Mesenchymal stem cell (in vitro differentiated cells and primary cell): ENCODE results near the gene MRGPRX3.
A peak's percentile ranks its signal among the peaks of the same experiment; 100 is the strongest.
"Not testable (repeated sequence)": the region's sequence is repeated elsewhere in the genome, so short reads cannot be mapped to it uniquely, and the experiment has no call there.

Experiments used
- DNase-seq: peaks from one replicate; pipeline ENCODE4 v3.0.0-alpha.2; 2013
- H2AFZ ChIP-seq: one replicate; pipeline ENCODE4 v1.6.1; 2013; ENCODE audit warnings: low read depth, mild to moderate bottlenecking, control low read depth, inconsistent platforms, low read length, moderate library complexity
- H2AK5ac ChIP-seq: 2 replicates; pipeline ENCODE4 v1.6.1; 2013; ENCODE audit warnings: low read length, moderate library complexity, mild to moderate bottlenecking, inconsistent platforms; ENCODE audit not compliant: severe bottlenecking
- H2BK120ac ChIP-seq: one replicate; pipeline ENCODE4 v1.6.1; 2013; ENCODE audit warnings: low read depth, mild to moderate bottlenecking, inconsistent platforms, low read length, moderate library complexity
- H2BK12ac ChIP-seq, 2 experiments: one replicate each; pipeline ENCODE4 v1.6.1; 2013; ENCODE audit warnings: inconsistent platforms in 2 of 2, low read length in 2 of 2, mild to moderate bottlenecking in 2 of 2, moderate library complexity in 2 of 2, control low read depth in 1 of 2
- H2BK15ac ChIP-seq: one replicate; pipeline ENCODE4 v1.6.1; 2013; ENCODE audit warnings: mild to moderate bottlenecking, low read depth, inconsistent platforms; ENCODE audit not compliant: poor library complexity, severe bottlenecking
- H2BK5ac ChIP-seq: 2 replicates; pipeline ENCODE4 v1.6.1; 2013; ENCODE audit warnings: low read depth, mild to moderate bottlenecking, low read length, control low read depth, inconsistent platforms; ENCODE audit not compliant: poor library complexity, severe bottlenecking
- H3K14ac ChIP-seq, 2 experiments: one replicate each; pipeline ENCODE4 v1.6.1; 2013; ENCODE audit warnings: inconsistent platforms in 2 of 2, low read length in 2 of 2, control low read depth in 1 of 2, mild to moderate bottlenecking in 1 of 2, moderate library complexity in 1 of 2
- H3K18ac ChIP-seq, 2 experiments: one replicate each; pipeline ENCODE4 v1.6.1; 2013; ENCODE audit warnings: inconsistent platforms in 2 of 2, low read length in 2 of 2, control low read depth in 1 of 2, low read depth in 1 of 2, mild to moderate bottlenecking in 1 of 2
- H3K23ac ChIP-seq, 2 experiments: one replicate each; pipeline ENCODE4 v1.6.1; 2013; ENCODE audit warnings: inconsistent platforms in 2 of 2, low read length in 2 of 2, mild to moderate bottlenecking in 2 of 2, moderate library complexity in 2 of 2, control low read depth in 1 of 2
- H3K27ac ChIP-seq: 2 replicates; pipeline ENCODE4 v1.5.1; 2013; ENCODE audit warnings: mild to moderate bottlenecking, moderate library complexity, low read length, control low read depth, inconsistent platforms; ENCODE audit not compliant: poor library complexity, severe bottlenecking
- H3K27me3 ChIP-seq, 2 experiments: 2 replicates each; pipeline versions ENCODE4 v1.6.1 to v1.7.0; 2013; ENCODE audit warnings: low read length in 2 of 2, mild to moderate bottlenecking in 2 of 2, moderate library complexity in 2 of 2, control low read depth in 1 of 2, inconsistent platforms in 1 of 2; ENCODE audit not compliant: control insufficient read depth in 1 of 2, insufficient read depth in 1 of 2
- H3K36me3 ChIP-seq, 2 experiments: 2 replicates each; pipeline versions ENCODE4 v1.6.1 to v1.7.0; 2013; ENCODE audit warnings: low read length in 2 of 2, control low read depth in 1 of 2, inconsistent platforms in 1 of 2, low read depth in 1 of 2, mild to moderate bottlenecking in 1 of 2; ENCODE audit not compliant: insufficient read depth in 2 of 2, control insufficient read depth in 1 of 2
- H3K4ac ChIP-seq, 2 experiments: one replicate each; pipeline ENCODE4 v1.6.1; 2013; ENCODE audit warnings: inconsistent platforms in 2 of 2, low read length in 2 of 2, mild to moderate bottlenecking in 2 of 2, moderate library complexity in 2 of 2, control low read depth in 1 of 2, low read depth in 1 of 2
- H3K4me1 ChIP-seq: 2 replicates; pipeline ENCODE4 v1.6.1; 2013; ENCODE audit warnings: low read depth, low read length, control low read depth; ENCODE audit not compliant: control insufficient read depth, insufficient read depth
- H3K4me2 ChIP-seq: 2 replicates; pipeline ENCODE4 v1.6.1; 2013; ENCODE audit warnings: low read length, mild to moderate bottlenecking, inconsistent platforms; ENCODE audit not compliant: poor library complexity, severe bottlenecking
- H3K4me3 ChIP-seq, 2 experiments: 2 replicates each; pipeline versions ENCODE4 v1.5.1 to v1.7.0; 2013; ENCODE audit warnings: low read length in 2 of 2, mild to moderate bottlenecking in 2 of 2, control low read depth in 1 of 2, low read depth in 1 of 2; ENCODE audit not compliant: insufficient read depth in 1 of 2
- H3K79me1 ChIP-seq: replicated peaks from 2 replicates; pipeline ENCODE4 v1.6.1; 2013; ENCODE audit warnings: mild to moderate bottlenecking, control low read depth, low read length, inconsistent platforms; ENCODE audit not compliant: poor library complexity, severe bottlenecking
- H3K9ac ChIP-seq: 2 replicates; pipeline ENCODE4 v1.7.0; 2013; ENCODE audit warnings: mild to moderate bottlenecking, low read length, moderate library complexity
- H3K9me3 ChIP-seq: 2 replicates; pipeline ENCODE4 v1.7.0; 2013; ENCODE audit warnings: mild to moderate bottlenecking, low read length; ENCODE audit not compliant: control insufficient read depth
- H4K8ac ChIP-seq: one replicate; pipeline ENCODE4 v1.6.1; 2013; ENCODE audit warnings: inconsistent platforms, mild to moderate bottlenecking, low read length, moderate library complexity
- H4K91ac ChIP-seq: one replicate; pipeline ENCODE4 v1.6.1; 2013; ENCODE audit warnings: mild to moderate bottlenecking, low read length, inconsistent platforms
- WGBS: methylation state at CpG from one replicate; pipeline ENCODE4 v1.1.7; 2013; ENCODE audit warnings: mixed read lengths; 5-methylcytosine and 5-hydroxymethylcytosine counted together

MRGPRX3 gene

DNA sequence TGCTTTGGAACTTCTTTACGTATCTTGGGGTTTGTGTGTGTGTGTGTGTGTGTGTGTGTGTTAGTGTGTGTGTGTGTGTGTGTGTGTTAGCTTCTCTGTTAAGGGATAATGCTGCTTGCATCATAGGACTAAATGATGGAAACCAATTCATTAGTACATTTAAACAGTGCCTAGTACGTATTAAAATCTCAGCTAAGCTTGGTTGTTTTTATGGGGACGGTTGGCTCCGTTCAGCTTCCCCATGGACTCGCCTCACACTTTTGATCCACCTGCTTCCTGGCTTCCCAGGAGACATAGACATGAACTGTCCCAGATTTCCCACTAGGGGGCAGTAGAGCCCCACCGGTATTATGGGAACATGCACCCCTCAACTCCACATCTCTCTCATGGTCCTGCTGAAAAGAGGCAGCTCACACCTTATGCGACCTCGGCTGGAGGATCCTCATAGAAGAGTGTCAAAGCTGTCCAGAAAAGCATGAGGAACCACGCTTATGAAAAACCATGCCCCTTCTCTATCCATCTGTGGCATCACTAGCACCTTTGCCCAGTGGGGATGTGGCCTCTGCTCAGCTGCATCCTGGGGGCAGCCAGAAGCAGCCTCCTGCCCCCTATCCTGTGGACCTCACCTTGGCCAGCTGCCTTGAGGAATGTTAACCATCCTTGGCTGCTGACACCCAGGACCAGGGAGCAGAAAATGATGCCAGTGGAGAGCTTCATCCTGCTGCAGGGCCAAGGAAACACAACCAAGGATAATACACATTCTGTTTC lies 16.8 kb upstream of the MRGPRX3 start:
- H2BK120ac ChIP-seq: no peak overlapping the region
- H2AK5ac ChIP-seq: no peak overlapping the region
- no peak overlapping the region for H3K27ac ChIP-seq
- no peak overlapping the region for H3K4me2 ChIP-seq
- no peak overlapping the region for H3K4me3 ChIP-seq
- no peaks in the 10 kb centered on the region for H3K79me1 ChIP-seq
- H3K14ac ChIP-seq: no peak overlapping the region
- H2BK15ac ChIP-seq: no peak overlapping the region
- no peak overlapping the region for H3K23ac ChIP-seq
- H3K27me3 ChIP-seq: peaks cover 35 to 61% of the 10 kb centered on the region in 2 experiments
- H2BK12ac ChIP-seq: no peak overlapping the region
- DNase-seq: peak; percentile 67
- no peaks in the 10 kb centered on the region for H3K9me3 ChIP-seq
- no peaks in the 10 kb centered on the region for H3K36me3 ChIP-seq
- no peak overlapping the region for H2AFZ ChIP-seq
- H4K8ac ChIP-seq: no peak overlapping the region
- H3K18ac ChIP-seq: no peak overlapping the region
- no peaks in the 10 kb centered on the region for H3K4me1 ChIP-seq
- H2BK5ac ChIP-seq: no peak overlapping the region
- H3K9ac ChIP-seq: no peak overlapping the region
- H3K4ac ChIP-seq: no peak overlapping the region
- H4K91ac ChIP-seq: no peak overlapping the region
- 0% methylated on average over 9 of the region's 9 CpGs for WGBS

DNA sequence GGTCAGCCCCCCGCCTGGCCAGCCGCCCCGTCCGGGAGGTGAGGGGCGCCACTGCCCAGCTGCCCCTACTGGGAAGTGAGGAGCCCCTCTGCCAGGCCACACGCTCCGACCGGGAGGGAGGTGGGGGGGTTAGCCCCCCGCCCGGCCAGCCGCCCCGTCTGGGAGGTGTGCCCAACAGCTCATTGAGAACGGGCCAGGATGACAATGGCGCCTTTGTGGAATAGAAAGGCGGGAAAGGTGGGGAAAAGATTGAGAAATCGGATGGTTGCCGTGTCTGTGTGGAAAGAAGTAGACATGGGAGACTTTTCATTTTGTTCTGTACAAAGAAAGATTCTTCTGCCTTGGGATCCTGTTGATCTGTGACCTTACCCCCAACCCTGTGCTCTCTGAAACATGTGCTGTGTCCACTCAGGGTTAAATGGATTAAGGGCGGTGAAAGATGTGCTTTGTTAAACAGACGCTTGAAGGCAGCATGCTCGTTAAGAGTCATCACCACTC lies 11.0 kb upstream of the MRGPRX3 start:
- H3K4me2 ChIP-seq, H2BK120ac ChIP-seq, H3K23ac ChIP-seq, H3K4me3 ChIP-seq, H4K8ac ChIP-seq, H3K79me1 ChIP-seq, H2AFZ ChIP-seq, DNase-seq, H2AK5ac ChIP-seq, H3K14ac ChIP-seq, H3K18ac ChIP-seq, H2BK15ac ChIP-seq, H2BK5ac ChIP-seq, H3K9me3 ChIP-seq, H3K9ac ChIP-seq, H3K4ac ChIP-seq, H4K91ac ChIP-seq, H3K4me1 ChIP-seq, H2BK12ac ChIP-seq, H3K36me3 ChIP-seq, H3K27ac ChIP-seq: not testable (repeated sequence)
- WGBS: 92% methylated on average over 17 of the region's 20 CpGs
- peaks cover 10 to 12% of the 10 kb centered on the region in 2 experiments for H3K27me3 ChIP-seq

- not testable (repeated sequence) for H3K27ac ChIP-seq, H3K9ac ChIP-seq, H2BK15ac ChIP-seq, H3K14ac ChIP-seq, H2BK120ac ChIP-seq, H3K4me1 ChIP-seq, H4K8ac ChIP-seq, H3K4me2 ChIP-seq, H3K4me3 ChIP-seq, H2AFZ ChIP-seq, H2BK5ac ChIP-seq, H4K91ac ChIP-seq, H2BK12ac ChIP-seq, H3K4ac ChIP-seq, H3K18ac ChIP-seq, H3K36me3 ChIP-seq, H3K9me3 ChIP-seq, DNase-seq, H3K79me1 ChIP-seq, H3K23ac ChIP-seq, H2AK5ac ChIP-seq
- peaks cover 11 to 28% of the 10 kb centered on the region in 2 experiments for H3K27me3 ChIP-seq
- WGBS: 92% methylated on average over 3 of the region's 4 CpGs
These were observed 1.3 kb upstream of the MRGPRX3 start for GRCh38 chr11:18131115-18131514.

DNA sequence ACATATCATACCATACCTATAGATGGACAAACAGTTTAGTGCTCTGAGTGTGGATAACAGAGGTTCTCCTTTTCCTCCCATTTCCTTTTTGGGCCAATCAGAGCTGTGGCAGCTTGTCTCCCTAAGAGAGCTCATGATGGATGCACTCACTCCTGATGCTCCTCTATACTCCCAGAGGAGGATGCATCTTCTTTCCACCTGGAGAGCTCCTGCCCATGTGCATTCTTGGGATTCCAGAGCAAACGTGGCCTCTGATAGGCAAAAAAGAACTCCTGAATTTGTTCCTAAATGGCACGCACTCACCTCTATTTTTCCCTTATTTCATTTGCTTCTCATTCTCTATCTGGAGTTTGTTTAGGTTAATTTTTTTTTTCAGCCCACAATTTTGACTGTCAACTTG lies 2.9 kb downstream of the MRGPRX3 start:
- no peak overlapping the region for H2AK5ac ChIP-seq
- H3K79me1 ChIP-seq: no peaks in the 10 kb centered on the region
- no peak overlapping the region for H4K8ac ChIP-seq
- H3K4ac ChIP-seq: no peak overlapping the region
- no peak overlapping the region for H2BK5ac ChIP-seq
- no peak overlapping the region for H3K27ac ChIP-seq
- whole genome bisulfite sequencing: 50% methylated on average over 2 of the region's 2 CpGs
- no peaks in the 10 kb centered on the region for H3K36me3 ChIP-seq
- H3K9me3 ChIP-seq: no peaks in the 10 kb centered on the region
- no peak overlapping the region for H3K9ac ChIP-seq
- H3K4me3 ChIP-seq: no peak overlapping the region
- H3K4me1 ChIP-seq: no peaks in the 10 kb centered on the region
- no peak overlapping the region for H2BK120ac ChIP-seq
- H4K91ac ChIP-seq: no peak overlapping the region
- no peak overlapping the region for H3K4me2 ChIP-seq
- no peak overlapping the region for H3K18ac ChIP-seq
- no peak overlapping the region for H3K23ac ChIP-seq
- H2BK12ac ChIP-seq: no peak overlapping the region
- peaks cover 13 to 45% of the 10 kb centered on the region in 2 experiments for H3K27me3 ChIP-seq
- DNase-seq: no peak
- H2AFZ ChIP-seq: no peak overlapping the region
- H2BK15ac ChIP-seq: no peak overlapping the region
- H3K14ac ChIP-seq: no peak overlapping the region
